HuH-7.5 (cell line): Measurements from ENCODE around the gene FBRSL1.

Experiments used
- DNase-seq: peaks from one replicate; pipeline ENCODE4 v3.0.0; 2011; ENCODE audit warnings: low spot score

Gene FBRSL1

DNA sequence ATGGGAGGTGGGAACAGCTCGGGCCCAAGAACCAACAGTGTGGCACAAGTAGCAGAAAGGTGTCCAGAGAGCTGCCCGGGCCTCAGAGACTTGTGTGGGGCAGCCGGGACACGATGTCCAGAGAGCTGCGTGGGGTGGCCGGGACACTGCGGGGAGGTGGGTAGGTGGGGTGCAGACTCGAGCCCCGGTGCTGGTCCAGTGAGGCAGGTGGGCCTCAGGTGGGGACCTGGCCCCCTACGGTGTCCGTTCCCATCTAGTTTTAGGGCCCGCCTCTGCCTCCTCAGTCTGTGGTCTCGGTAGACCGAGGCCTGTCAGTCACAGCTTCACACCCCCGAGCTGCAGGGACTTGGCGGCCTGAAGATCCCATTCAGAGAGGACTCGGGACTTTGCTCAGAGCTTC lies 6.3 kb upstream of the FBRSL1 start:
- no peak for DNase-seq

DNA sequence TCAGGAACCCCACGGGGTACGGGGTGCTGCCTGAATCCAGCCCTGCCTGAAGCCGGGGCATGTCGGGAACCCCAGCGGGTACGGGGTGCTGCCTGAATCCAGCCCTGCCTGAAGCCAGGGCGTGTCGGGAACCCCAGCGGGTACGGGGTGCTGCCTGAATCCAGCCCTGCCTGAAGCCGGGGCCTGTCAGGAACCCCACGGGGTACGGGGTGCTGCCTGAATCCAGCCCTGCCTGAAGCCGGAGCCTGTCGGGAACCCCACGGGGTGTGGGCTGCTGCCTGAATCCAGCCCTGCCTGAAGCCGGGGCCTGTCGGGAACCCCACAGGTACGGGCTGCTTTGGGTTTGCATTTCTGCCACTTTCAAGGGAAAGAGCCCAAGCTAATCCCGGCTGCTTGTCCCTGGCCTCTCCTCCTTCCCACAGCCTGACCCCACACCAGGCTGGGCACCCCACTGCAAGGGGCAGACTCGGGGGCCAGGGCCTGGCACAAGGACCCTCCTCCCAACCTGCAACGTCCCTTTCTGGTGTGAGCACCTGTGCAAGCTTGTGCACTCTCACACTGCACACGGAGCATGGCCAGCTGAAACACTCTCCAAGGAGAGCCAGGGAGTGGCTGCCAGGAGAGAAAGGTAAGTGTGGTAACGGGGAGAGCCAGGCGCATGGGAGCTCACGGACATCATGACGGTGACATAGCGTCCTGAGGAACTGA lies 5.6 kb upstream of the FBRSL1 start:
- no peak for DNase-seq

DNA sequence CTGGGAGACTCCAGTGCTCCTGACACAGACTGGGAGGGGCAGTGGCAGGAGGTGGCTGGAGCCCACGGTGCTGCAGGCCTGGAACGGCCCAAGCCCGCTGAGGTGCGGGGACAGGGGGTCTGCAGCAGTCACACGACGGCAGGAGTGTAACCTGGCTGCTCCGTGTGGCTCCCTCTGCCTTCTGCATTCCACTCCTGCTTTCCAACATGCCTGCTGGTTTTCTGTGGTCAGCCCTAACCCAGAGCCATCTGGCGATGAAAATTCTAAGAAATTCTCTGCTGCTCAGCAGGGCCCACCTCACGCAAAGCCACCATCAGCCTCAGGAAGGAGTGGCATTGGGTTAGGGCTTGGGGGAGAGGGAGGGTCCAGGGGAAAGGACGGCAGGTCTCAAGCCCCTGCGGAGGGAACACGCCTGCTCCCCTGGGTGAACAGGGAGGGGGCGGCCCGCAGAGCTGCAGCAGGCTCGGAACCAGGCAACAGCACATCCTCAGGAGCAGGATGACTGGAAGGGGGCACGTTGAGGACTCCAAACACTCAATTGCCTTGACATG lies 5.0 kb upstream of the FBRSL1 start:
- no peak for DNase-seq

DNA sequence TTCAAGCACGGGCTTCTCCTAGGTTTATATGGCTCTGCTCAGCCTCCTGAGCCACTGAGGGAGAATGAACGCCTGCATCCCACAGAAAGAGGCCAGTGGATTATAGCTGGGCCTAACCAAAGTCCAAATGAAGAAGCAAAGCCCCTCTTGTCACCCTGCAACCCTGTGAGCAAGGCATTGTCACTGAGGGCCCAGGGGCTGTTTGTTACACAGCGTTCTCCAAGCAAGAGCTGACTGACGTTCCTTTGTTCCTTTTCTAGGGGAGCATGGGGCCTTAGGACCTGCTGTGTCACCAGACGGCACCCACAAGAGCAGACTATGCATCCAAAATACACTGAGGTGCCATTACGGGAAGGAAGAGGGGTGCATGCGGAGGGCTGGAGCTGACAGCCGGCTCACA lies 4.3 kb upstream of the FBRSL1 start:
- DNase-seq, result no peak

DNA sequence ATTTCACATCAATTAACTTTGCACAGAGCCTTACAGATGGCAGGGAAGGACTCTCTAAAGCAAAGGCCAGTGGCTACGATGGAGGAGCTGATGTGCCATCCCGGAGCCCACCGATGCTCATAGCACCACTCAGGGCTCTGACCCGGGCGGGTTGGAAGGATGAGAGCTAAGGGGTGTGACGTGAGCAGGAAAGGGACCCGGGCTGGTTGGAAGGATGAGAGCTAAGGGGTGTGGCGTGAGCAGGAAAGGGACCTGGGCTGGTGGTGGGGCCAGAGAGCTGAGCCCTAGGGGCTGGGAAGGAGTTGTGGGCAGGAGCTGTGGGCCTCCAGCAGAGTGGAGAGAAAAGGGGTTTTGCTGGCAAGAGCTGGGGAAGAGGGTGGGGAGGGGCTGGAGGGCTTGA lies 3.8 kb upstream of the FBRSL1 start:
- DNase-seq, result no peak

DNA sequence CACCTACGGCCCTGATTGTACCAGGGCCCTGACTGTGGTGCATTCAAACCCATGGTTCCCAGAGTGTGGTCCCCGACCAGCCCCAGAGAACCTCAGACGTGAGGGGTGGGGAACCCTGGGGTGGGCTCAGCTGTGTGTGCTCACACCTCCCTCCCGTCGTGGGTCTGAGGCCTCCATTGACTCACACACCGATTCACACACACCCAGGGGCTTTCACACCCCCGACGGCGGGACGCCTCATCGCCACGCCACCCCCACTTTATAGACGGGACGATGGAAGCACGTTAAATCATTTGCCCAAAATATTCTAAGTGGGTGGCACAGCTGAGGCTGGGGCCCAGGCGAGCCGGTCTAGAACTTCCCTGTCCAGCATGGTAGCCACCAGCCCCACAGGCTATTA lies 3.4 kb upstream of the FBRSL1 start:
- no peak for DNase-seq

DNA sequence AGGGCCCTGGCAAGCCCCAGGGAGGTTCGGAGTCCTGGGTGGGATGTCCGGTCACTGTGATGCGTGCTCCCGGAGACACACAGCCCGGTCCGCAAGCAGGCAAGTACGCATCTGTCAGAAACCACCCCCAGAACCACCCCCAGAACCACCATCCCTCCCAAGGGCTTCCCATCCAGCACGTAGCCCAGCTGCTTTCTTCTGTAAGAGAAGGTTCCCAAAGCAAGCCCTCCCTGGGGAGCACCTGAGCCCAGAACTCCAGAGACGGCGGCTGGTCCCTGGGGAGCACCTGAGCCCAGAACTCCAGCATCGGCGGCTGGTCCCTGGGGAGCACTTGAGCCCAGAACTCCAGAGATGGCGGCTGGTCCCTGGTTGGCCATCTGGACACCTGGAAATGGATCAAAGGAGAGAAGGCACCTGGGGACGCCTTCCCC lies 2.6 kb upstream of the FBRSL1 start:
- DNase-seq, result no peak

DNA sequence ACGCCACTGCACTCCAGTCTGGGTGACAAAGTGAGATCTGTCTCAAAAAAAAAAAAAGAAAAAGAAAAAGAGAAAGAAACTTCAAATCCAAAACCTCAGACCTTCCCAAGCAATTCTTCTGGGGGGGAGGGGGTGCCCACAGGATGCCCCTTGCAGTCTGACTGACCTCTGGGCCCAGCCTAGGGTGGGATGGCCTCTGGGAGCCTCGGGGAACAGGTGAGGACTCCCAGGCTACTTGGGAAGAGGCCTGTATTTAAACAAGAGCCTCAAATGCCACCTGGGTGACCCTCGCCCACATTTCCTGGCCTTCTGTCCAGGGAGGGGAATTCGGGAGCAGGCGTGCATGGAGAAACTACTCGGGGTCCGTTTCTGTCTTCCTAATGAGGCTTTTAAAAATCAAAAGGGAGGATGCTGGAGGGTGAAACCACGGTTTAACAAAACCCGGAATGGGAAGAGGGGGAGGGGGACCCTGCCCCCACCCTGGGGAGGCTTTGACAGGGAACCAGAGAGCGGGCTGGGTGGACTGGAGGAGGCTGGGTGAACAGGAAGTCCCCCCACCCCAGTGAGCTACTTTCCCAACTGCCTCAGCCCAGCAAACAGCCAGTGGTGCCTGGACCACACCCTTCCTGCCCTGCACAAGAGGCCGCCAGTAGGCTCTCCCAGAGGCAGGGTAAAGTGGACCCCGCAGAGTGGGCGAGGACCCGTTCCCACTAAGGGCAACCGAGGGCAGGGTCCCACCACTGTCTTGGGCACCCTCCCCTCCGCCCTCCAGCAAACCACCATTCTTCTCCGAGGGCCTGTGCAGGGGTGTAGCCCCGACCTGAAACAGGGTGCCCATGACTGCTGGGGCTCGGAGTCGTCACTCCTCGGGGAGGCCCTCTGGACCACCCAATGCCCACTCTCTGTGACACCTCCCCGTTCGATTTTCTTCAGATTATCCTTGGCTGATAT lies 1.5 kb upstream of the FBRSL1 start:
- no peak for DNase-seq

DNA sequence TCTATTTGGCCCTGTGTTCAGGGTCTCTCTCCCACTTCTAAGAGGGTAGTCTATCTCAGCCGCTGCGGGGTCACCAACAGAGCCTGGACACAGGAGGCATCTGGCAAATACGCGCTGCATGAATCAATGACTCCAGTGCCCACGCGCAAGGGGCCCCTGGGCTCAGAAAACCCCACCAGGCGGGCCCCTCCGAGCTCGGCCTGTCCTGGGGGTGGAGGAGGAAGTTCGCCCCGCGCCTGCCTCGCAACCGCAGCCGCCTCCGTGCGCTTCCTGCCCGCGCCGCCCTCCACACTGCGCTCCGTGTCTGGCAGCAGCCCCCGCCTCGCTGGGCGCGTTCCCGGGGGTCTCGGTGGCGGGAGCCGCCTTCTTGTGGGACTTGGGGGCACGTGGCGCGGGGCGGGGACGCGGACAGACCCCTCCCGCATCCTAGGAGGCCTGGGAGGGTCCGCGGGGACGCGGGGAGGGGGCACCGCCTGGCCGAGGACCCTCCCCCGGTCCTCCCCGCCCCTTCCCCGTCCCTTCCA lies 811 bp upstream of the FBRSL1 start:
- DNase-seq, result no peak

DNA sequence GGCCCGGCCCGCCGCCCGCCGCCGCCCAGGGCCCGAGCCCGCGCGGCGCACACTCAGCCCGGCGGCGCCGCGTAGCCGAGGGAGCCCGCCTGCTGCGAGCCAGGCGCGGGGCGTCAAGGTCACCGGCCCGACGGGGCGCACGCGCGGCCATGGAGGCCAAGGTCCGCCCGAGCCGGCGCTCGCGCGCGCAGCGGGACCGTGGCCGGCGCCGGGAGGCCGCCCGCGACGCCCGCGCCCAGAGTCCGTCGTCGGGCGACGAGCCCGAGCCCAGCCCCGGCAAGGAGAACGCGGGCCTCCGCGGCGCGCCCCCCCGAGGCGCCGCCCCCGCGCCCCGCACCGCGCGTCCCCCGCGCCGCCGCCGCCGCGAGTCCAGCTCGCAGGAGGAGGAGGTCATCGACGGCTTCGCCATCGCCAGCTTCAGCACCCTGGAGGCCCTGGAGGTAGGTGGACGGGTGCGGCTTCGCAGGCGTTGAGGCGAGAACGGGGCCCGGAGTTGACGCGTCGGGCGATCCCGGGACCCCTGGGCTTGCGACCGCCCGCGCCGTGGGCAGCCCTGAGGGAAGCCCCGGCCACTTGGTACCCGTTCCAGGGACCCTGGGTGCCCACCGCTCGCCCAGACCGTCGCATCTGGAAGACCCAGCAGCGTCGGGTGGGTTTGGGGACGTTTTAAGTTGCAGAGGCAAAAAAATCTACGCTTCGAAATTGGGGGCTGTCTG lies 629 bp downstream of the FBRSL1 start:
- DNase-seq, result peak; percentile 58

DNA sequence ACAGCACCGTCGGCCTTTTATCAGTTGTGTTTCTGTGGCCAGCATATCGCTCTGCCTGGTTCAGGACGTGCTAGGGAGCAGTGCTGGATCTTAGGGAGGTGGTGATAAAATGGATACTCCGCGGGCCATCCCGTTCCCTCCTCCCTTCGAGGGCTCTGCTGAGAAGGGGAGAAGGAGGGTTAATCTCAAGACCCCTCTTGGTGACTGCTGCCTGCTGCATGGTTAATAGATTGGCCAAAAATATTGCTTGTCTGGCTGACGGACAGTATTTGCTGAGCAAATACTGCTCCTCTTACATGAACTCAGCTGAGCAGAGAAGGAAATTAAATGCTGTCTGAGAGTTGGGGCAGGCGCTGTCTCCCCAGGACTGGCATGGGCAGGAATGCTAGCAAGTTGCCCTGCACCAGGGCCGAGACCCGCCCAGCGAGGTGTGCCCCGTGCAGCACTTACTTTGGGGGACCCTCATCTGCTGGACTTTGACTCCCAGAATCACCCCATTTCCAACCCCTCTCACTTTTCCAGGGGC lies 1.2 kb downstream of the FBRSL1 start:
- peak; percentile 52 for DNase-seq

DNA sequence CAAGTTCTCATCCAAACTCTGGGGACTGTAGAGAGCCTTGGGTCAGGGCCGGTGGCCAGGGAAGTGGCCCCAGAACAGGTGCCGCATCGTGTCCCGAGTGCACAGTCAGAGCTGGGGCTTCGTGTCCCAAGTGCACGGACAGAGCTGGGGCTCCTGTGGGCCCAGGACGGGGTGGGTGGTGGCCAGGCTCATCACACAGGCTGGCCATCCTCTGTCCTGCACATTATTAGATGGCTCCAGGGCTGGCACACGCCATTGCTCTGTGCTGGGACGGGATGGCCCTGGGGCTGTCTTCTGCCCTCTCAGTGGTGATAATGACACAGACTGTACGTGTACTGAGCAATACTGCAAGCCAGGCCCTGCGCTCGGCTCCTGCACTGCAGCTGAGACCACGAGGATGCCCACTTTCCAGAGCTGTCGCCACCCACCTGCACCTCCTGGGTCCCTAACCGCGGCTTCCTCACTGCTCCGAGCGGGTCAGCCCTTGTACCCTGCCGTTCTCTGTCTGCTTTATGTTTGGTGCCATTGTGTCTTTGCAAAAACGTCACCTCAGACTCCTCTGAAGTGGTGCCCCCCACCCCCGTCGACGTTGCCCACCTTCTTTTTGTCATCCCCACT lies 1.9 kb downstream of the FBRSL1 start:
- DNase-seq, result no peak

DNA sequence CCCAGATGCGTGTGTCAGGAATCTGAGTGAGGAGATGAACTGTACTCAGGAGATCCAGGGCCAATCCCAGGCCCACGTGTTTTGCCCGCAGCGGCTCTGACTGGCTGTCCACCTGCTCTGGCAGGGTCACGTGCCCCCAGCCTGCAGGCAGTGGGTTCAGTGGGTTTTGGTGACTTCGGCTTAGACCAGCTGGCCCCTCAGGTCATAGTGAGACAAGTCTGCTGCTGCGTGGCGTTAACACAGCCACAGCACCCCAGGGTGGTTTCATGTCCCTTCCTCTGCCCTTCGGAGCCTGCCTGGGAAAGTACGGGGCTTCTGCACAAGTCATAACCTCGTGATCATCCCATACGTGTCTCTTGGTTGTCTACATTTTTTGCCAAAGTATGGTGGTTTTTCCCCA lies 2.6 kb downstream of the FBRSL1 start:
- no peak for DNase-seq

DNA sequence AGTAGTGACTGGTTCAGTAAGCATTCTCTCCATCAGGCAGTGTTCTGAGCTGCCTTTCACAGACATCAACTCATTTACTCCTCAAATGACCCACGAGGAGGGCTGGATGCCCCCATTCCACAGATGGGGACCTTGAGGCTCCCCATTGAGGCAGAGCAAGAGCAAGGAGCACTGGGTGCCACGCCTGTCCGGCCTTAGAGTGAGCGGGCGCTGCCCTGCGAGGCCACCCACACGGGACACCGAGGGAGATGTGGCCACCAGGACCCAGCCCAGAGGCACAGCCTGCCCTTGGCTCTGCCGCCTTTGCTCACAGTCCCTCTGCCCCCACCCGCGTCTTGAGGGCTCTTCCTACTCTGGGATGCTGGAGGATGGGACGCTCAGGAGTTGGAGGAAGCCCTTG lies 3.0 kb downstream of the FBRSL1 start:
- DNase-seq, result no peak

DNA sequence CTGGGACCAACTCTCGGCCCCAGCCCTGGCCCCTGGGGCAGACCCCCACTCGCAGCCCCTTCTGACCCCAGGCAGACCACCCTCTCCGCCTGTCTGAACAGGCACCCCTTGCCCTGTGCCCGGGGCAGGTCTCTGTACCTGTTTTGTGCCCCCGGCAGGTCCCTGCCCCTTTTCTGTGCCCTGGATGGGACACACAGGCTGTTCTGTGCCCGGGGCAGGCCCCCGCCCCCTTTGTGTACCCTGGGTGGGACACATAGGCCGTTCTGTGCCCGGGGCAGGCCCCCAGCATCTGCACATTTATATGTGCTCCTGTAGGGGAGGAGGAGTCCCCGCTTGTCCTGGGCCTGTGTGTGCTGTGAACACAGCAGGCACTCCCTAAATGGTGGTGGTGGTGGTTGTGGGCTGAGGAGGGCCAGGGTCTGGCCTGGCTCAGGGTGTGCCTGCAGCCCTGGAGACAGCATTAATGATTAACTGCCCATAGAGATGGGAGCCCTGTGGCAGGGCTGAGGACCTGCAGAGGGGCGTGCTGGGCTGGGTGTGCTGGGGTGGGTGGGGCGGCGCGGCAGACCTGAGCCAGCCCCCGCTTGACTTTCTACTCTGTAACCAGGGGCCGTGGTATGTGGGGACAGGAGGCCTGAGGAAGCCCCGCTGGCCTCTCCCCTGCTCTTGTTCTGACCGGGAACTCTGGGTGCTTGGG lies 3.7 kb downstream of the FBRSL1 start:
- DNase-seq, result peak; percentile 98

DNA sequence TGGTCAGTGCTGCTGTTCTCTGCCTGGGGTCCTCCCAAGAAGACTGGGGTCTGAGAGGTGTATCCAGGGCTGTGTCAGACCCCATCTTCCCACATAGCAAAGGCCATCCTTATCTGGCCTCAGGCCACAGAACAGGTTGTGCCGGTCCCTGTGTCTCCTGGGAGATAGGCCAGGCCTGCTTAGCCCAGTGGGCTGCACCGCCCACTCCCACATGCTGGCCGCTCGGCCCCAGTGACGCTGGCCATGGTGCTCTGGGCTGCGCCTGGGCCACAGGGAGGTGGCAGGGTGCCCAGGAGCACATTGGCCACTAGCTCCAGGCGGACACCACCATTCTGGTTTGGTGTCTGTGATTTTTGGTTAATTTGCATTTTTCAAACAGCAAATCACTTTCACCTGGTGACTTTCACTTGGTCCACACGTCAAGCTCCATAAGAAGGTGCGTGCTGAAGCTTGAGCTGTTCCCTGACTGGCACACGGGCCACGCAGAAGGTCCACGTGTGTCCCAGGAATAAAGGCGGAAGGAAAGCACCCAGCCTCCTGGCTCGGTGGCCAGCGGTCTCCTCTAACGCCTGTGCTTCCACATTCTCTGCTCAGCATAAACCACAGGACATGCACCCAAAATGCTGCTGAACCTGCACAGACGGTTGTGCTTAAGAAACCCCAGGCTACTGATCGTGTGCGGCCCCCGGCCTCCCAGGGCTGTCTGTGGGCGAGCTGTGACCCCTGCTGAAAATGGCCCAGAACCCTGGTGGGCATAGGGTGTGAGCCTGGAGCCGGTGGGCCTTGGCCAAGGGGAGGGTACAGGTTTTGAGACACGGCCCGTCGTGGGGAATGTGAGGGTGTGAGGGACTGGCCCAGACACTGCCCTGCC lies 4.6 kb downstream of the FBRSL1 start:
- no peak for DNase-seq

DNA sequence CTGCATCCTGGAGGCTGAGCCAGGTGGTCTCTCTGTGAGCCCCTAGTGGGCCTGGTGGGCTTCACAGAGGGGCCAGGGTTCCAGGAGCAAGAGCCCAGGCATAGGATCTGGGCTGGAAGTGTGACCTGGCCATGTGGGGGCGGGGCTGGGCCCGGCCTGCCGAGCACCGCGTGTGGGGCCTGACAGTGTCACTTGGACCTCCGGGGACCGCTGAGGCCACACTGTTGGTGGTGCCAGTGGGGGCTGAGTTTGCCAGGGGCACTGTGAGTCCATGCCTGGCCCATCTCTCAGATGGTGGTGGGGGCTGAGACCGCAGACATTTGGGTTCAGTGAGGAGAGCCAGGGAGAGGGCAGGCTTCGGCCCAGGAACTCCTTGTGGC lies 5.2 kb downstream of the FBRSL1 start:
- no peak for DNase-seq

DNA sequence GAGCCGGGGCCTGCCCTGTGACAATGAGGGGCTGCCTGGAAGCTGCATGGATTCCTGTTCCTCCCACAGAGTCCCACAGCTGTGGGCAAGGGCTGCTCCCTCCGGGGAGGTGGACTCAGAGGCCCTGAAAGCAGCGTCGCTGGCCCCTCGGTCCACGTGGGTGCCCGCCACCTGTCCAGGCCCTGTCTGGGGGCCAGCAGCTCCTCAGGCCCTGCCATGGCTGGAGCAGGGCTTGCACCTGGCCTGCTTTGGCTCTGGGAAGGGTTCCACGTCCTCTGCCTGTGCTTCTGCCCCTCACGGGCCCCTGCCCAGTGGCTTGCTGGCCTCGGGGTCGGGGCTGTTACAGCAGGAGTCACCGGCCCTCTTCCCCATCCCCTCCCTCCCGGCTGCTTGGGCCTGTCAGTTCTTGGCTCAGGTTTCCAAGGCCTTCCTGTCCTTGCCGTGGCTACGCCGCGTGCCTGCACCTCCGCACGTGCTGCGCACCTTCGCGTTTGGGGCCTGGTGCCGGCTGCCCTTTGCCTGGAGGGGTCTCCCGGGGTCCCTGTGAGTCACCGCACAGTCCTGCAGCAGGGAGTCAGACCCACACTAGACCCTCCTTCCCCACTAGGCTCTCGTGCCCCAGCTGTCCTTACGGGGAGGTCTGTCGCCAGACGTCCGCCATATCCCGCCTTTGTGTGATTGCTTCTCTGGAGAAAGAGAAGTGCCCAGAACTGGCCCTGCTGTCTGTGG lies 5.8 kb downstream of the FBRSL1 start:
- DNase-seq, result no peak

DNA sequence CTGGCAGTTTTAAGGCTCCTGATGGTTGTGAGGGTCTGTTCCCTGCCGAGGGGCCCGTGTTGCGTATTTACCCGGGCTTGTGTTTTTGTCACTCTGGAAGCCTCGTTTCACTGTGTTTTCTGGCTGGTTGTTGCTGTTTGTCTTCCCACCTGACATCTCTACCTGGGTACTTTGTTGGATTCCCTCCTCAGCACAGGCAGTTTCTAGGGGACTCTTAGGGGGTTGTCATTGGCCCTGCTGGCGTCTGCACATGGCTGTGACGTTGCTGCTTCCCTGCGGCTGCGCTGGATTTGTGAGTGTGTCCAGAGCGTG lies 6.4 kb downstream of the FBRSL1 start:
- DNase-seq, result no peak
